K562 (cell line): ENCODE measurements around the gene GJD4. TPM values are rescaled to one million over a fixed set of nuclear protein-coding genes. Genes with fewer than 3 reads are reported as not detected.

Source experiments
- ATAC-seq: fragments of 200-7000 bp; cut with Tn5 transposase; 3 replicates; pipeline ENCODE4 v1.9.1; 2020; ENCODE audit warnings: moderate library complexity
- BruUV-seq: library from RNA; stranded (reverse); fragments of 400-500 nt; replicated peaks from 2 replicates; lab custom pipeline; 2021; lab: Mats Ljungman, UMichigan
- CTCF ChIA-PET: fragments of 300-600 bp; formaldehyde crosslinking; extraction: SDS; loops from one replicate; lab custom pipeline; 2021; ENCODE audit warnings: low intra/inter-chr PET ratio; lab: Yijun Ruan, JAX
- POLR2A ChIA-PET: fragments of 300-600, 350-650 bp; sonication (Branson Sonifier 250); formaldehyde crosslinking; extraction: SDS; loops from one replicate; lab custom pipeline; 2021; ENCODE audit warnings: antibody characterized with exemption, inconsistent platforms; lab: Yijun Ruan, JAX
- DNase-seq, 4 experiments: peaks; one replicate each; pipeline versions ENCODE4 v3.0.0 to v3.0.0-alpha.2; 2011 to 2018; ENCODE audit warnings: low spot score in 3 of 4, mixed read lengths in 3 of 4; ENCODE audit errors: extremely low read depth in 1 of 4
- FAIRE-seq: peaks from 2 replicates; lab custom pipeline; 2011; peaks lifted over from hg19 to GRCh38; lab: Jason Lieb, UNC
- H2AFZ ChIP-seq: 2 replicates; pipeline ENCODE4 v1.6.0; 2011; ENCODE audit warnings: low read depth, low read length, control low read depth, inconsistent platforms
- H3K27ac ChIP-seq: fragments of 200-600 bp; 3 replicates; pipeline ENCODE4 v1.8.0; 2011; ENCODE audit warnings: low read depth, mild to moderate bottlenecking, control low read depth, inconsistent platforms, low read length, moderate library complexity, mixed read lengths; ENCODE audit errors: extremely low read depth
- H3K27me3 ChIP-seq, 2 experiments: fragments of 300-600 bp in 1 of 2; 2 replicates in 1 of 2; 3 replicates in 1 of 2; pipeline versions ENCODE4 v1.6.0 to v1.8.0; 2011; ENCODE audit warnings: inconsistent platforms in 2 of 2, low read length in 2 of 2, mild to moderate bottlenecking in 1 of 2, mixed read lengths in 1 of 2, moderate library complexity in 1 of 2; ENCODE audit not compliant: control insufficient read depth in 2 of 2, insufficient read depth in 2 of 2
- H3K36me3 ChIP-seq: fragments of 300-600 bp; 3 replicates; pipeline ENCODE4 v1.8.0; 2011; ENCODE audit warnings: mild to moderate bottlenecking, low read length, inconsistent platforms; ENCODE audit not compliant: control insufficient read depth, insufficient read depth
- H3K4me1 ChIP-seq, 2 experiments: fragments of 200-600 bp in 1 of 2; replicated peaks in 1 of 2; 2 replicates in 1 of 2; 3 replicates in 1 of 2; pipeline versions ENCODE4 v1.5.1 to v1.8.0; 2011; ENCODE audit warnings: inconsistent platforms in 2 of 2, low read length in 2 of 2, mild to moderate bottlenecking in 1 of 2, mixed read lengths in 1 of 2, moderate library complexity in 1 of 2; ENCODE audit not compliant: control insufficient read depth in 2 of 2, insufficient read depth in 2 of 2
- H3K4me2 ChIP-seq: 2 replicates; pipeline ENCODE4 v1.6.1; 2011; ENCODE audit warnings: low read length, control low read depth, inconsistent platforms, mixed read lengths; ENCODE audit not compliant: insufficient read depth
- H3K4me3 ChIP-seq: fragments of 200-600 bp; sonication (generic), shearing (Covaris generic); 2 replicates; pipeline ENCODE4 v1.5.1; 2016; ENCODE audit warnings: control low read depth, inconsistent platforms
- H3K79me2 ChIP-seq: fragments of 200-600 bp; 3 replicates; pipeline ENCODE4 v1.8.0; 2011; ENCODE audit warnings: low read length, inconsistent platforms; ENCODE audit not compliant: control insufficient read depth, insufficient read depth
- H3K9ac ChIP-seq, 2 experiments: 2 replicates each; pipeline versions ENCODE4 v1.6.0 to v1.6.1; 2011; ENCODE audit warnings: low read depth in 2 of 2, low read length in 2 of 2, control low read depth in 1 of 2, inconsistent platforms in 1 of 2, mild to moderate bottlenecking in 1 of 2, mixed read lengths in 1 of 2; ENCODE audit not compliant: insufficient read depth in 1 of 2
- H3K9me1 ChIP-seq: one replicate; pipeline ENCODE4 v1.6.0; 2011; ENCODE audit warnings: inconsistent platforms, mild to moderate bottlenecking, low read length, moderate library complexity; ENCODE audit not compliant: control insufficient read depth, insufficient read depth
- H3K9me3 ChIP-seq: replicated peaks from 2 replicates; pipeline ENCODE4 v1.5.1; 2011; ENCODE audit warnings: low read depth, low read length, inconsistent platforms; ENCODE audit not compliant: control insufficient read depth, insufficient read depth
- H4K20me1 ChIP-seq: replicated peaks from 2 replicates; pipeline ENCODE4 v1.6.1; 2011; ENCODE audit warnings: low read length, inconsistent platforms, mixed read lengths; ENCODE audit not compliant: control insufficient read depth, insufficient read depth
- KDM4B ChIP-seq, 2 experiments: fragments of 450-650 bp in 1 of 2; sonication (generic) in 1 of 2; IDR thresholded peaks; 2 replicates each; pipeline ENCODE4 v1.6.1; 2016 to 2017; ENCODE audit warnings: borderline replicate concordance in 2 of 2, antibody characterized with exemption in 1 of 2, low read depth in 1 of 2, mild to moderate bottlenecking in 1 of 2
- KLF1 ChIP-seq: fragments of 450-650 bp; IDR thresholded peaks from 2 replicates; pipeline ENCODE4 v1.6.1; 2016; ENCODE audit warnings: missing genetic modification characterization, missing compliant biosample characterization
- MEF2A ChIP-seq: IDR thresholded peaks from 2 replicates; pipeline ENCODE4 v1.6.1; 2011; ENCODE audit warnings: low read depth, mild to moderate bottlenecking, low read length, moderate library complexity; ENCODE audit not compliant: control insufficient read depth
- NBN ChIP-seq: fragments of 450-650 bp; IDR thresholded peaks from 2 replicates; pipeline ENCODE4 v1.6.1; 2016; ENCODE audit warnings: low read depth, mild to moderate bottlenecking
- SETDB1 ChIP-seq: IDR thresholded peaks from one replicate; pipeline ENCODE4 v1.6.1; 2012; ENCODE audit warnings: low read length, control low read depth, inconsistent platforms
- TSC22D4 ChIP-seq: fragments of 450-650 bp; IDR thresholded peaks from 2 replicates; pipeline ENCODE4 v1.6.1; 2016; ENCODE audit warnings: missing genetic modification characterization, missing biosample characterization, control low read depth
- ZNF277 ChIP-seq: fragments of 250-450 bp; sonication (Bioruptor Pico); IDR thresholded peaks from 2 replicates; pipeline ENCODE4 v1.8.0; 2022; ENCODE audit warnings: inconsistent platforms, mild to moderate bottlenecking, moderate library complexity, borderline replicate concordance
- ZNF280B ChIP-seq: fragments of 250-450 bp; sonication (Bioruptor Pico); IDR thresholded peaks from 2 replicates; pipeline ENCODE4 v1.5.1; 2021; ENCODE audit warnings: mild to moderate bottlenecking
- ZNF561 ChIP-seq: fragments of 450-650 bp; formaldehyde crosslinking; conservative IDR thresholded peaks from 2 replicates; pipeline ENCODE4 v1.4.0; 2020; ENCODE audit warnings: mild to moderate bottlenecking, moderate library complexity
- ZNF696 ChIP-seq: fragments of 250-450 bp; sonication (Bioruptor Pico); conservative IDR thresholded peaks from 2 replicates; pipeline ENCODE4 v1.4.0; 2020; ENCODE audit warnings: mild to moderate bottlenecking, moderate library complexity
- ZNF79 ChIP-seq: fragments of 250-450 bp; sonication (Bioruptor Pico); IDR thresholded peaks from 2 replicates; pipeline ENCODE4 v1.4.0; 2020; ENCODE audit warnings: low read depth, mild to moderate bottlenecking, moderate library complexity
- WGBS: fragments of 100-300 bp; shearing (Covaris generic); methylation state at CpG from one replicate; pipeline ENCODE4 v1.1.6; 2016; ENCODE audit warnings: low coverage, mixed read lengths; ENCODE audit not compliant: insufficient coverage; ENCODE audit errors: missing lambda C conversion rate; 5-methylcytosine and 5-hydroxymethylcytosine counted together
- in situ Hi-C: fragments of 300-500 bp; cut with MboI; formaldehyde crosslinking; loops from 4 replicates; pipeline ENCODE4 v1.15.0; 2018; ENCODE audit warnings: inconsistent platforms, mixed read lengths
- intact Hi-C: fragments of 100-400 bp; cut with micrococcal nuclease; formaldehyde crosslinking; loops from 2 replicates; pipeline ENCODE4 v1.14.2; 2022
- polyA plus RNA-seq, 8 experiments: library from polyadenylated mRNA; depleted of rRNA in 4 of 8; stranded (reverse) in 5 of 8; unstranded in 3 of 8; fragments of >200 nt; fragmentation: Nextera tagmentation in 2 of 8; fragmentation: Illumina TruSeq in 1 of 8; extraction: Ambion mirVana in 2 of 8; extraction: Trizol in 1 of 8; gene quantifications; 2 replicates each; pipeline versions ENCODE4 v1.2.1 to v1.2.3, GENCODE V29; 2011 to 2014; ENCODE audit warnings: inconsistent platforms in 1 of 8, missing spikeins in 1 of 8
- total RNA-seq, 7 experiments: library from RNA; depleted of rRNA in 6 of 7; stranded (reverse); fragments of >200 nt in 6 of 7; fragmentation: Illumina TruSeq in 2 of 7; extraction: Trizol in 2 of 7; gene quantifications; 2 replicates each; pipeline versions ENCODE4 v1.2.1 to v1.2.3, GENCODE V29; 2011 to 2021; ENCODE audit warnings: low replicate concordance in 1 of 7

Gene GJD4
- total and polyA plus RNA-seq, 9 of the 15 experiments (the other 6 are each of a cell fraction or from before 2014, with no cell fraction given): not detected

DNA sequence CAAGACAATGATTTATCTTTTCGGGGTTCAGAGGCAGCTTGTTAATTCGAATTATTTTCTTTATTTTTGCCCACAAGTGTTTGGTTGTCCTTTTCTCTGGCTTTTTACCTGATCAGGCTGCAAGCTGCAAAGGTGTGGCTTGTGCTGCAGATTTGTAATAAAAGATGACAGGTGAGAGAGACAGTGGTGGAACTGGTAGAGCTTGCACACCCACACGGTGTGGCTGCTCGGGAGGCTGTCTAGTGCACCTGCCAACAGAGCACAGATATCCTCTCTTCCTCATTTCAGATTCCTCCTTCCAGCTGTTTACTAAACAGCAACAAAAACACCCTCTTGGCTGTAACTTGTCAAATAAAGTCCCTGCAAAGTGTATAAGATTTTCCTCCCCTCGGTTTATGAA is 9.2 kb downstream of the GJD4 start:
- no peaks in the 10 kb centered on the region for H3K9me1 ChIP-seq
- peaks cover 0 to 8% of the 10 kb centered on the region in 2 experiments; a peak in 1 of 5 replicates for H3K27me3 ChIP-seq
- H3K4me1 ChIP-seq: no peaks in the 10 kb centered on the region
- H3K79me2 ChIP-seq: no peaks in the 10 kb centered on the region
- TF ChIP-seq ZNF79 (CRISPR knock-in tag) (no peak), ZNF277 (CRISPR knock-in tag) (no peak), ZNF280B (CRISPR knock-in tag) (no peak), NBN (no peak), MEF2A (no peak), TSC22D4 (tag) (no peak), KLF1 (tag) (no peak), KDM4B (IDR thresholded peaks at IDR 0.05; ENCODE audit: borderline replicate concordance in 2 of 2, low read depth in 1 of 2) (no peak), ZNF561 (CRISPR knock-in tag) (no peak), SETDB1 (no peak), ZNF696 (CRISPR knock-in tag) (no peak)
- TF ChIP-seq, all 486 proteins: peak for 0
- in situ Hi-C loops (no loop called here), intact Hi-C loops (loop anchor here (10.0 kb wide), 1 partner anchor 380 kb away; no protein-coding TSS in a partner anchor)
- no peak overlapping the region for H3K4me3 ChIP-seq
- CTCF ChIA-PET: no interaction called here
- no peak overlapping the region for H3K4me2 ChIP-seq
- no peak overlapping the region for H3K9ac ChIP-seq
- whole genome bisulfite sequencing: 0% methylated on average over 5 of the region's 5 CpGs
- no peaks in the 10 kb centered on the region for H3K36me3 ChIP-seq
- BruUV-seq: no TSS peak
- ATAC-seq: no peak
- POLR2A ChIA-PET: interaction anchor here (0.5 to 2.0 kb wide), 2 partner anchors 13 to 470 kb away, joined by 3 to 4 read pairs; no protein-coding TSS in a partner anchor
- no peak for FAIRE-seq
- no peak overlapping the region for H3K27ac ChIP-seq
- DNase-seq: no peak
- no peak overlapping the region for H2AFZ ChIP-seq
- H4K20me1 ChIP-seq: no peaks in the 10 kb centered on the region
- H3K9me3 ChIP-seq: no peaks in the 10 kb centered on the region
